ENCODE results near the gene ADGRG1.

DNA sequence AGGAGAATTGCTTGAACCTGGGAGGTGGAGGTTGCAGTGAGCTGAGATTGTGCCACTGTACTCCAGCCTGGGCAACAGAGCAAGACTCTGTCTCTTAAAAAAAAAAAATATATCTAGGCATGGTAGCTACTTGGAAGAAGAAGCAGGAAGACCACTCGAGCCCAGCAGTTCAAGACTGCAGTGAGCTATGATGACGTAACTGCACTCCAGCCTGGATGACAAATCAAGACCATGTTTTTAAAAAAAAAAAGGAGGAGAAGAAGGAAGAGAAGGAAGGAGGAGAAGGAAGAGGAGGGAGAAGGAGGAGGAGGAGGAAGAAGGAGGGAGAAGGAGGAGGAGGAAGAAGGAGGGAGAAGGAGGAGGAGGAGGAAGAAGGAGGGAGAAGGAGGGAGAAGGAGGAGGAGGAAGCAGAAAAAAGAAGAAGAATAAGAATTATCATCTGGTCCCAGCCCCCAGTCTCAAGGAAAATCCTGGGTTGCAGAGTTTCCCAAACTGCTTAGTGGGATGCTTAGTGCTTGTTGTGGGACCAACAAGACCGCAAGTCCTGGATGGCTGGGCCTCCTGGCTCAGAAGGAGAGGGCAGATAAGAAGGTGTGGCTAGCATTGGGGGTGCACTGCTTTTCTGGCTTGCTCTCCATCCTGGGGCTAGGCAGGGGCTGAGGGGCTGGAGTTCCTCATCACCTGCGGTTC lies 62.5 kb downstream of the ADGRG1 start:
- TF ChIP-seq POLR2A (IDR thresholded peaks at IDR 0.05; ENCODE audit: low read length) (no peak), GATA1 (IDR thresholded peaks at IDR 0.05; ENCODE audit: low read depth, low read length) (no peak)
